Esophagus squamous epithelium (tissue), 5 donors: Measurements from ENCODE around the gene NACA. TPM values are rescaled to one million over a fixed set of nuclear protein-coding genes. Genes with fewer than 3 reads are reported as not detected.
A peak's percentile ranks its signal among the peaks of the same experiment; 100 is the strongest.

Experiments used
- DNase-seq: peaks from one replicate; lab custom pipeline; 2025; lab: John Stamatoyannopoulos, UW
- H3K27ac ChIP-seq, 4 donors: fragments of 200-600 bp; sonication (generic); one replicate each; pipeline ENCODE4 v1.5.1; 2016 to 2019; ENCODE audit warnings: mild to moderate bottlenecking in 1 of 4
- H3K27me3 ChIP-seq, 4 donors: fragments of 200-600 bp; sonication (generic); 1 replicate in 3 of 4; 2 replicates in 1 of 4; pipeline versions ENCODE4 v1.5.1 to v1.6.0; 2017 to 2021; ENCODE audit warnings: antibody characterized with exemption in 1 of 4
- H3K36me3 ChIP-seq, 3 donors: fragments of 200-600 bp; sonication (generic); one replicate each; pipeline ENCODE4 v1.5.1; 2016 to 2019
- H3K4me1 ChIP-seq, 3 donors: fragments of 200-600 bp; sonication (generic); one replicate each; pipeline ENCODE4 v1.5.1; 2017 to 2019
- H3K4me3 ChIP-seq, 4 donors: fragments of 200-600 bp; sonication (generic); 1 replicate in 3 of 4; 2 replicates in 1 of 4; pipeline ENCODE4 v1.5.1; 2016 to 2019; ENCODE audit warnings: mild to moderate bottlenecking in 2 of 4, moderate library complexity in 1 of 4
- H3K9me3 ChIP-seq, 3 donors: fragments of 200-600 bp; sonication (generic); one replicate each; pipeline ENCODE4 v1.5.1; 2016 to 2019
- POLR2A ChIP-seq, 4 donors: fragments of 450-650 bp; IDR thresholded peaks; one replicate each; pipeline ENCODE4 v1.6.1; 2017; ENCODE audit warnings: antibody characterized with exemption in 4 of 4, mild to moderate bottlenecking in 4 of 4, moderate library complexity in 3 of 4
- WGBS, 2 donors: methylation state at CpG; one replicate each; pipeline ENCODE4 v1.1.5; 2018; 5-methylcytosine and 5-hydroxymethylcytosine counted together
- intact Hi-C: fragments of 100-400 bp; cut with DNase I; formaldehyde crosslinking; loops from one replicate; pipeline ENCODE4 v1.15.0; 2022
- total RNA-seq, 4 donors: library from RNA; depleted of rRNA; stranded (reverse); fragments of >200 nt; gene quantifications; one replicate each; pipeline ENCODE4 v1.1.0, GENCODE V29; 2016
- TF ChIP-seq, protein P1 (sequence below), 6 experiments: fragments of 450-650 bp in 4 of 6; fragments of 200-600 bp in 2 of 6; sonication (generic) in 2 of 6; IDR thresholded peaks; one replicate each; pipeline ENCODE4 v1.5.1; 2016 to 2019; ENCODE audit warnings: antibody characterized with exemption in 6 of 6, mild to moderate bottlenecking in 4 of 6, moderate library complexity in 4 of 6
- donor health status: DM: yes; HTN: yes; CAD: no.

NACA gene
- total RNA-seq, 4 donors from 2014 or later, result 1,083 to 1,907 (median 1,546) TPM

DNA sequence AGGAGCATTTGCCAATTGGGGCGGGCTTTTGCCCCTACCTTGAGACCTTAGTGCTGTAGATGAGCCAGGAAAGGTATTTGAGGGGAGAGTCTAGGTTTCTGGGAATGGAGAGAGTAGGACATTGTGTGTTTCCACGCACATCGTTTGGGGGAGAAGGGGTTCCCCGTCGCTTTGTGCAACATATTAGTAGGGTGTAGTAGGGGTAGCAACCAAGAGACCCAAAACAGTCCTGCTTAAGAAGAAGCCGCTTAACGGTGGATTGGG, 36.3 kb downstream of the NACA start:
- Histone ChIP-seq H3K9me3 (no peaks in the 10 kb centered on the region), H3K36me3 (no peaks in the 10 kb centered on the region), H3K4me3 (peak overlapping the region; percentile 81 to 99 (median 94)), H3K4me1 (peaks cover 7 to 43% (median 13%) of the 10 kb centered on the region in 3 donors), H3K27ac (peak overlapping the region; percentile 98 to 100 (median 100)), H3K27me3 (no peaks in the 10 kb centered on the region)
- WGBS, 2 donors, result 0 to 5% methylated on average over 7 of the region's 7 CpGs
- DNase-seq, result no peak
- TF ChIP-seq, protein P1, sequence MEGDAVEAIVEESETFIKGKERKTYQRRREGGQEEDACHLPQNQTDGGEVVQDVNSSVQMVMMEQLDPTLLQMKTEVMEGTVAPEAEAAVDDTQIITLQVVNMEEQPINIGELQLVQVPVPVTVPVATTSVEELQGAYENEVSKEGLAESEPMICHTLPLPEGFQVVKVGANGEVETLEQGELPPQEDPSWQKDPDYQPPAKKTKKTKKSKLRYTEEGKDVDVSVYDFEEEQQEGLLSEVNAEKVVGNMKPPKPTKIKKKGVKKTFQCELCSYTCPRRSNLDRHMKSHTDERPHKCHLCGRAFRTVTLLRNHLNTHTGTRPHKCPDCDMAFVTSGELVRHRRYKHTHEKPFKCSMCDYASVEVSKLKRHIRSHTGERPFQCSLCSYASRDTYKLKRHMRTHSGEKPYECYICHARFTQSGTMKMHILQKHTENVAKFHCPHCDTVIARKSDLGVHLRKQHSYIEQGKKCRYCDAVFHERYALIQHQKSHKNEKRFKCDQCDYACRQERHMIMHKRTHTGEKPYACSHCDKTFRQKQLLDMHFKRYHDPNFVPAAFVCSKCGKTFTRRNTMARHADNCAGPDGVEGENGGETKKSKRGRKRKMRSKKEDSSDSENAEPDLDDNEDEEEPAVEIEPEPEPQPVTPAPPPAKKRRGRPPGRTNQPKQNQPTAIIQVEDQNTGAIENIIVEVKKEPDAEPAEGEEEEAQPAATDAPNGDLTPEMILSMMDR (IDR thresholded peaks at IDR 0.05), result no peak
- no peak for TF ChIP-seq POLR2A (IDR thresholded peaks at IDR 0.05)
- intact Hi-C loops, result loop anchor here (5.0 kb wide), 2 partner anchors 34 to 51 kb away; no protein-coding TSS in a partner anchor

DNA sequence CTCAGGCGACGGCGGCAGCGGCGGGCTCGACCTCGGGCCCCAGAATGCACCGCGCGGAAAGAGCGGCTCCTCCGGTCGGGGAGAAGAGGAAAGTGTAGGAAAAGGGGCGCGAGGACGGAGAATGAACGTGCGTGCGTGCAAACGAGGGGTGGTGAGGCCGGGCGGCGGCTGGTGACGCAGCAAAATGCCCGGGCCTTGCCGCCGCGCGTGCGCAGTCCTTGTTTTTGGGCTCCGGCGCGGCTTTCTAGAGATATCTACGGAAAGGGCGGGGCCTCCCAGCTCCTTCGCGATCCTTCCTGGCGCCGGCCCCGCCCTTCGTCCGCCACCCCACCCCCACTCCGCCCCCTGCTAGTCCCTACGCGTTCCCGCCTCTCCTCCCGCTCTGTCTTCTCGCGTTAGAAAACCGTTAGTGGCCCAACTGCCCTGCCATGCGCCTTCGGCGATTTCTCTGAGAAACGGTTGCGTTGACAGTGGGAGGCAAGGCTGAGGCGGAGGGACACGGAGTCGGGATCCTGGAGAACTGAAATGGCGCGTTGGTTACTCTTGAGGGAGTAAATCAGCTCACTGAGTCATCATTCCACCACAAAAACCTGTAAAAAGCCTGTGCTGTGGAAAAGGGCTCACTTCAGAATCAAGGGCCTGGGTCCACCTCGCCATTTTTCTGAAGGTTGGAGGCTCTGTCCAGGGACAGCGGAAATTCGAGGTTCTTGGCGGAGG, 36.8 kb downstream of the NACA start, which contains the start of gene PTGES3:
Gene PTGES3, minus strand, starts transcription at position 156 of the 717 bp plus-strand sequence. CDS start 285 bp downstream, outside the sequence.
- intact Hi-C loops, result loop anchor here (5.0 kb wide), 2 partner anchors 34 to 51 kb away; no protein-coding TSS in a partner anchor
- Histone ChIP-seq H3K27ac (peak within 1 kb of the TSS; percentile 98 to 100 (median 100)), H3K27me3 (no peaks in the 10 kb centered on the region), H3K9me3 (no peaks in the 10 kb centered on the region), H3K4me3 (peak within 1 kb of the TSS; percentile 81 to 99 (median 94)), H3K36me3 (peaks cover 0 to 2% (median 0%) of the 10 kb centered on the region in 3 donors), H3K4me1 (peaks cover 7 to 48% (median 13%) of the 10 kb centered on the region in 3 donors)
- TF ChIP-seq, protein P1 (IDR thresholded peaks at IDR 0.05), result peak in 1 of 6 experiments; percentile 9
- TF ChIP-seq POLR2A (IDR thresholded peaks at IDR 0.05), result peak in 3 of 4 donors; percentile 73 to 97 (median 90)
- peak; percentile 83 for DNase-seq
- WGBS, 2 donors, result 0 to 1% methylated on average over 19 to 34 of the region's 64 CpGs

DNA sequence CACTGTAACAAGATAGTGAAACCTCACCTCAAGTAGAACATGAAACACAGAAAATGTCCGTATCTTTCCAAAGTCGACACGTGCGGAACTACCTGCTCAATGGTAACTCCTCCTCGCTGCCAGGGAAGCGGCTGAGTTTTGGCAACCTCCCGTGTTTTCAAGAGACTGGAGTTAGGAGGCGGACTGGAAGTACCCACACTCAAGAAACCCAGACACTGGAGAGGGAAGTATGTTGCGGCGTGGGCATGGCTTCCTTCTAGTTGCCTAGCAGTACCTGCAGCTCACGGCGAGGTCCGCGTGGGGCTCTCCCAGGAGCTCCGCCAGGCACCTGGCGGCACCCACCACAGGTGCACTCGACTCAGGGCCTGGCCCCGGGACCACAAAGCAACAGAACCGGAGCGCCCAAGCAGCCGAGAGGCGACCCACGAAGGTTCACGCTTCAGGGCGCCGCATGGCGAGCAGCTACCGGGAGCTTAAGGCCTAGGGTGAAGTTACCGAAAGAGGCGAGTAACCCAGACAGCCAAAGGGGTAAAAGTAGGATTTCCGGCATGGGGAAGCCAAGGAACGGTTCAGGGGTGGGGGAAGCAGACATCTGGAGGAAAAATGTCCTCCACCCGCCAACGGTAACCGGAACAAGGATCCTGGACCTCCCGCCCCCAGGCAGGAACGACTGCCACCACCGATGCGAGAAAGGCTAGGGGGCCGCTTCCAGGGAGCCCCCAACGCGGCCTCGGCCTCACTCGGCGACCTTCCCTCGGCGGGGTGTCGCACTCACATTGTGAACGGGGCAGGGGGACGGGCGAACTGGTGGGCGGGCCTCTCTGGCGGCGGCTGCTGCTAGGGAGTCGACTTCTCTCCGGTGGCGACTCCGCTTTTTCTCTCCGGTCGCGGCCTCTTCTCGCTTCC, 37.6 kb downstream of the NACA start:
- no peak for TF ChIP-seq POLR2A (IDR thresholded peaks at IDR 0.05)
- TF ChIP-seq, protein P1 (IDR thresholded peaks at IDR 0.05), result peak in 2 of 6 experiments; percentile 6 to 7
- H3K4me1 ChIP-seq, result peaks cover 7 to 56% (median 20%) of the 10 kb centered on the region in 3 donors
- peaks cover 0 to 10% (median 0%) of the 10 kb centered on the region in 3 donors for H3K36me3 ChIP-seq
- H3K9me3 ChIP-seq, result no peaks in the 10 kb centered on the region
- H3K27me3 ChIP-seq, result no peaks in the 10 kb centered on the region
- intact Hi-C loops, result loop anchor here (5.0 kb wide), 2 partner anchors 35 to 50 kb away; no protein-coding TSS in a partner anchor
- peak overlapping the region; percentile 81 to 99 (median 94) for H3K4me3 ChIP-seq
- peak overlapping the region; percentile 98 to 100 (median 100) for H3K27ac ChIP-seq
- DNase-seq, result no peak
- WGBS, 2 donors, result 0% methylated on average over 31 to 36 of the region's 62 CpGs

DNA sequence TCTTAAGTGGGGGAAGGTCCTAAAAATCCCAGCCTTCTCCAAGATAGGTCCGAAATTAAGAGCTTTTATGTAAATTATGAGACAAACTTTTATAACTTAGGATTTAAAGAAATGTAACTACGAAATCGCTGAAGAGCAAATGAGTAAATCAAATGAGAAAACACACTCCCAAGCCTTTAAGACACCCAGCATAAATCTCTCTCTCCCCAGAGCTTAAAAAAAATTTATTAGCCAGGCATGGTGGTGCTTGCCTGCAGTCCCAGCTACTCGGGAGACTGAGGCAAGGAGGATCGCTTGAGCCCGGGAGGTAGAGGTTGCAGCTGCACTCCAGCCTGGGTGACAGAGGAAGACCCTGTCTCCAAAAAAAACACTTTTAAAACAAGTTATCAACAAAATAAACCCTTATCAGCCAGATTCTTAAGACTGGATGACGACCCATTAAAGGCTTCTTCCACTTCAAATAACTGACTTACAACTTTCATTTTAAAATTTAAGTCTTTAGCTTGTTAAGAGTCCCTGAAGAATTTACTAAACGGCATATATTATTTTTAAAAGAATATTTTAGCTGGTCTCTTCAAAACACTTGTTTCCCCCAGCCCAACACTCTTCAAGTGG, 40.2 kb downstream of the NACA start:
- TF ChIP-seq POLR2A (IDR thresholded peaks at IDR 0.05), result no peak
- TF ChIP-seq, protein P1 (IDR thresholded peaks at IDR 0.05), result no peak
- Histone ChIP-seq H3K4me1 (peaks cover 12 to 82% (median 38%) of the 10 kb centered on the region in 3 donors), H3K36me3 (peaks cover 0 to 33% (median 0%) of the 10 kb centered on the region in 3 donors), H3K4me3 (peak overlapping the region; percentile 1 to 99 (median 94)), H3K9me3 (no peaks in the 10 kb centered on the region), H3K27ac (peak overlapping the region; percentile 7 to 100 (median 62)), H3K27me3 (no peaks in the 10 kb centered on the region)
- DNase-seq, result no peak
- 13 to 18% methylated on average over 8 of the region's 8 CpGs for WGBS, 2 donors
- intact Hi-C loops, result loop anchor here (5.0 kb wide), 2 partner anchors 37 to 48 kb away; no protein-coding TSS in a partner anchor
